Mesenchymal stem cell (in vitro differentiated cells and primary cell): ENCODE results near the gene ATP10A.

Source experiments
- DNase-seq: peaks from one replicate; pipeline ENCODE4 v3.0.0-alpha.2; 2013
- H2AFZ ChIP-seq: one replicate; pipeline ENCODE4 v1.6.1; 2013; ENCODE audit warnings: low read depth, mild to moderate bottlenecking, control low read depth, inconsistent platforms, low read length, moderate library complexity
- H2AK5ac ChIP-seq: 2 replicates; pipeline ENCODE4 v1.6.1; 2013; ENCODE audit warnings: low read length, moderate library complexity, mild to moderate bottlenecking, inconsistent platforms; ENCODE audit not compliant: severe bottlenecking
- H2BK120ac ChIP-seq: one replicate; pipeline ENCODE4 v1.6.1; 2013; ENCODE audit warnings: low read depth, mild to moderate bottlenecking, inconsistent platforms, low read length, moderate library complexity
- H2BK12ac ChIP-seq, 2 experiments: one replicate each; pipeline ENCODE4 v1.6.1; 2013; ENCODE audit warnings: inconsistent platforms in 2 of 2, low read length in 2 of 2, mild to moderate bottlenecking in 2 of 2, moderate library complexity in 2 of 2, control low read depth in 1 of 2
- H2BK15ac ChIP-seq: one replicate; pipeline ENCODE4 v1.6.1; 2013; ENCODE audit warnings: mild to moderate bottlenecking, low read depth, inconsistent platforms; ENCODE audit not compliant: poor library complexity, severe bottlenecking
- H2BK5ac ChIP-seq: 2 replicates; pipeline ENCODE4 v1.6.1; 2013; ENCODE audit warnings: low read depth, mild to moderate bottlenecking, low read length, control low read depth, inconsistent platforms; ENCODE audit not compliant: poor library complexity, severe bottlenecking
- H3K14ac ChIP-seq, 2 experiments: one replicate each; pipeline ENCODE4 v1.6.1; 2013; ENCODE audit warnings: inconsistent platforms in 2 of 2, low read length in 2 of 2, control low read depth in 1 of 2, mild to moderate bottlenecking in 1 of 2, moderate library complexity in 1 of 2
- H3K18ac ChIP-seq, 2 experiments: one replicate each; pipeline ENCODE4 v1.6.1; 2013; ENCODE audit warnings: inconsistent platforms in 2 of 2, low read length in 2 of 2, control low read depth in 1 of 2, low read depth in 1 of 2, mild to moderate bottlenecking in 1 of 2
- H3K23ac ChIP-seq, 2 experiments: one replicate each; pipeline ENCODE4 v1.6.1; 2013; ENCODE audit warnings: inconsistent platforms in 2 of 2, low read length in 2 of 2, mild to moderate bottlenecking in 2 of 2, moderate library complexity in 2 of 2, control low read depth in 1 of 2
- H3K27ac ChIP-seq: 2 replicates; pipeline ENCODE4 v1.5.1; 2013; ENCODE audit warnings: mild to moderate bottlenecking, moderate library complexity, low read length, control low read depth, inconsistent platforms; ENCODE audit not compliant: poor library complexity, severe bottlenecking
- H3K27me3 ChIP-seq, 2 experiments: 2 replicates each; pipeline versions ENCODE4 v1.6.1 to v1.7.0; 2013; ENCODE audit warnings: low read length in 2 of 2, mild to moderate bottlenecking in 2 of 2, moderate library complexity in 2 of 2, control low read depth in 1 of 2, inconsistent platforms in 1 of 2; ENCODE audit not compliant: control insufficient read depth in 1 of 2, insufficient read depth in 1 of 2
- H3K36me3 ChIP-seq, 2 experiments: 2 replicates each; pipeline versions ENCODE4 v1.6.1 to v1.7.0; 2013; ENCODE audit warnings: low read length in 2 of 2, control low read depth in 1 of 2, inconsistent platforms in 1 of 2, low read depth in 1 of 2, mild to moderate bottlenecking in 1 of 2; ENCODE audit not compliant: insufficient read depth in 2 of 2, control insufficient read depth in 1 of 2
- H3K4ac ChIP-seq, 2 experiments: one replicate each; pipeline ENCODE4 v1.6.1; 2013; ENCODE audit warnings: inconsistent platforms in 2 of 2, low read length in 2 of 2, mild to moderate bottlenecking in 2 of 2, moderate library complexity in 2 of 2, control low read depth in 1 of 2, low read depth in 1 of 2
- H3K4me1 ChIP-seq: 2 replicates; pipeline ENCODE4 v1.6.1; 2013; ENCODE audit warnings: low read depth, low read length, control low read depth; ENCODE audit not compliant: control insufficient read depth, insufficient read depth
- H3K4me2 ChIP-seq: 2 replicates; pipeline ENCODE4 v1.6.1; 2013; ENCODE audit warnings: low read length, mild to moderate bottlenecking, inconsistent platforms; ENCODE audit not compliant: poor library complexity, severe bottlenecking
- H3K4me3 ChIP-seq, 2 experiments: 2 replicates each; pipeline versions ENCODE4 v1.5.1 to v1.7.0; 2013; ENCODE audit warnings: low read length in 2 of 2, mild to moderate bottlenecking in 2 of 2, control low read depth in 1 of 2, low read depth in 1 of 2; ENCODE audit not compliant: insufficient read depth in 1 of 2
- H3K79me1 ChIP-seq: replicated peaks from 2 replicates; pipeline ENCODE4 v1.6.1; 2013; ENCODE audit warnings: mild to moderate bottlenecking, control low read depth, low read length, inconsistent platforms; ENCODE audit not compliant: poor library complexity, severe bottlenecking
- H3K9ac ChIP-seq: 2 replicates; pipeline ENCODE4 v1.7.0; 2013; ENCODE audit warnings: mild to moderate bottlenecking, low read length, moderate library complexity
- H3K9me3 ChIP-seq: 2 replicates; pipeline ENCODE4 v1.7.0; 2013; ENCODE audit warnings: mild to moderate bottlenecking, low read length; ENCODE audit not compliant: control insufficient read depth
- H4K8ac ChIP-seq: one replicate; pipeline ENCODE4 v1.6.1; 2013; ENCODE audit warnings: inconsistent platforms, mild to moderate bottlenecking, low read length, moderate library complexity
- H4K91ac ChIP-seq: one replicate; pipeline ENCODE4 v1.6.1; 2013; ENCODE audit warnings: mild to moderate bottlenecking, low read length, inconsistent platforms
- WGBS: methylation state at CpG from one replicate; pipeline ENCODE4 v1.1.7; 2013; ENCODE audit warnings: mixed read lengths; 5-methylcytosine and 5-hydroxymethylcytosine counted together

ATP10A gene

DNA sequence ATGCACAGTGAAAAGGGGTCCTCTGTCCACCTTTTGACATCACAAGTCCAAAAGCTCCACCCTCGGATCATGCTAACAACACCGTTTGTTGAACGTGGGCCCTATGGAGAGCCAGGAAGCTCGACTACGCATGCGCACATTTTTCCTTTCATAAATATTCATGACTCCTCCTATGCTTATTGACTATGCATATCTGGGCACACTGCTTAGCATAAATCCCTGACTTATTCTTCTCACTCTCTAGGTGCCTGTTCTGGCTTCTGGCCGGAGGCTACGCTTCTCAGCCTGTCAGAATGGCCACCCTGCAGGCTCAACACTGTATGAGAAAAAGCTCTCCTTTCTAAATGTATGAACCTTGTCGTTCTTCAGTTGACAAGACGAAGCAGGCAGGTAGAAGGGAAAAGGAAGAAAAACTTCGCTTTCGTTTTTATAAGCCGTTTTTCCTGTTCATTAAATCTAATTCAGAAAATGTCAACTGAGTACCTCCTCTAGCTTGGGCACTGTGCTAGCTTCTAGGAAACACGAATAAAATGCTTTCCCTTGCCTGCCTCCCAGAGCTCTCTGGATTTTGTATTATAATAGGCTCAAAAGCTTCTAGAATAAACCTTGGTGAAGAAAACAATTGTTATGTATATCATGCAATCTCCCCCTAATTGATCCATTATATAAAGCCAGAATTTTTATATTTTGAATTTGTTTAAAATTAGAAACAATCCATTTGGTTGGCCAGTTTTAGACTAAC is 207.7 kb downstream of the ATP10A start:
- H3K27me3 ChIP-seq: peaks cover 3 to 8% of the 10 kb centered on the region in 2 experiments
- 72% methylated on average over 13 of the region's 14 CpGs for whole genome bisulfite sequencing
- H2AK5ac ChIP-seq: no peak overlapping the region
- no peak overlapping the region for H2BK15ac ChIP-seq
- H2BK12ac ChIP-seq: no peak overlapping the region
- no peak overlapping the region for H2AFZ ChIP-seq
- H3K27ac ChIP-seq: no peak overlapping the region
- no peak overlapping the region for H3K18ac ChIP-seq
- no peak overlapping the region for H3K23ac ChIP-seq
- H2BK5ac ChIP-seq: no peak overlapping the region
- peaks cover 3% of the 10 kb centered on the region for H3K4me1 ChIP-seq
- no peak overlapping the region for H3K4me2 ChIP-seq
- DNase-seq: no peak
- no peaks in the 10 kb centered on the region for H3K79me1 ChIP-seq
- no peak overlapping the region for H3K9ac ChIP-seq
- H3K36me3 ChIP-seq: no peaks in the 10 kb centered on the region
- no peak overlapping the region for H3K4me3 ChIP-seq
- H4K8ac ChIP-seq: no peak overlapping the region
- no peak overlapping the region for H2BK120ac ChIP-seq
- H4K91ac ChIP-seq: no peak overlapping the region
- H3K4ac ChIP-seq: no peak overlapping the region
- H3K9me3 ChIP-seq: no peaks in the 10 kb centered on the region
- H3K14ac ChIP-seq: no peak overlapping the region

DNA sequence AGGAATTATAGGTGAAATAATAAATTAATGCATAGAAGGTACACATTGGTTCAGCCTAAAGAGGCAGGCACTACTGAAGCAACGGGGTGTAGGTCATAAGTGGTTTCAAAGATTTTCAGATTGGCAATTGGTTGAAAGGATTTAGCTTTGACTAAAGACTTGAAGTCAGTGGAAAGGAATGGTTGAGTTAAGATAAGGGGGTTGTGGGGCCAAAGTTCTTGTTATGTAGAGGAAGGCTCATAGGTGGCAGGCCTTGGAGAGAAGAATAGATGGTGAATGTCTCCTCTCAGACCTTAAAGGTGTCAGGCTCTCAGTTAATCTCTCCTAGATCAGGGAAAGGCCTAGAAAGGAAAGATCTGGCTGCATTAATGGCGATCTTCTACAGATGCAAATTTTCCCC is 209.8 kb downstream of the ATP10A start:
- no peak for DNase-seq
- H2BK12ac ChIP-seq: no peak overlapping the region
- H4K8ac ChIP-seq: no peak overlapping the region
- WGBS: 66% methylated on average over 2 of the region's 2 CpGs
- no peak overlapping the region for H2BK15ac ChIP-seq
- H3K4me1 ChIP-seq: peaks cover 1% of the 10 kb centered on the region
- no peak overlapping the region for H3K14ac ChIP-seq
- H3K4ac ChIP-seq: no peak overlapping the region
- no peak overlapping the region for H3K18ac ChIP-seq
- no peak overlapping the region for H2AK5ac ChIP-seq
- no peak overlapping the region for H2BK5ac ChIP-seq
- no peaks in the 10 kb centered on the region for H3K79me1 ChIP-seq
- H3K4me3 ChIP-seq: no peak overlapping the region
- peaks cover 3 to 8% of the 10 kb centered on the region in 2 experiments for H3K27me3 ChIP-seq
- no peak overlapping the region for H4K91ac ChIP-seq
- H3K4me2 ChIP-seq: no peak overlapping the region
- no peaks in the 10 kb centered on the region for H3K9me3 ChIP-seq
- no peak overlapping the region for H2AFZ ChIP-seq
- no peak overlapping the region for H3K9ac ChIP-seq
- no peaks in the 10 kb centered on the region for H3K36me3 ChIP-seq
- H3K27ac ChIP-seq: no peak overlapping the region
- no peak overlapping the region for H3K23ac ChIP-seq
- H2BK120ac ChIP-seq: no peak overlapping the region

DNA sequence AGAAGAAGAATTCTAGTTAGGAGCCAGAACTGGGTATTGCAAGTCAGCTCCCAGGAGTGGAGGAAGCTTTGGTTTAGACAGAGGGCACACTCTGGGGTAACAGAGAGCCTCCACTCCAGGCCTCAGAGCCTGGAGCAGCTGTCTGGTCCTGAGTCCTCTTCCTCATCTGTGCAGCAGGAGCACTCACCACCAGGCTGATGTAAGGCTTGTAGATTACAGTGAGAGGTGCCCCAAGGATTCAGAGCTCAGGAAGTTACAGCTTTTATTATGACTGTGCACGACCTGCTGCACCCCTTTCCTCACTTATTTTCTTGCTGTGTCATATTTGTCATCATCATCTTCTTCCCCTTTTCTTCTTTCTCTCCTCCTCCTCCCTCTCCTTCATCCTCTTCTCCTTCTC is 210.4 kb downstream of the ATP10A start:
- WGBS: 61% methylated on average over 1 of the region's 1 CpG
- H2AK5ac ChIP-seq: no peak overlapping the region
- DNase-seq: no peak
- no peak overlapping the region for H2BK15ac ChIP-seq
- H2BK120ac ChIP-seq: no peak overlapping the region
- H2BK5ac ChIP-seq: no peak overlapping the region
- no peak overlapping the region for H3K9ac ChIP-seq
- no peak overlapping the region for H3K18ac ChIP-seq
- no peak overlapping the region for H3K27ac ChIP-seq
- no peaks in the 10 kb centered on the region for H3K36me3 ChIP-seq
- no peak overlapping the region for H2AFZ ChIP-seq
- no peak overlapping the region for H3K4ac ChIP-seq
- no peaks in the 10 kb centered on the region for H3K79me1 ChIP-seq
- no peak overlapping the region for H3K4me2 ChIP-seq
- H3K14ac ChIP-seq: no peak overlapping the region
- no peak overlapping the region for H4K8ac ChIP-seq
- no peak overlapping the region for H2BK12ac ChIP-seq
- no peak overlapping the region for H3K23ac ChIP-seq
- H3K9me3 ChIP-seq: no peaks in the 10 kb centered on the region
- H3K27me3 ChIP-seq: peaks cover 0 to 2% of the 10 kb centered on the region in 2 experiments
- no peak overlapping the region for H3K4me3 ChIP-seq
- no peak overlapping the region for H4K91ac ChIP-seq
- H3K4me1 ChIP-seq: peaks cover 1% of the 10 kb centered on the region

GRCh38 chr15:25649390-25649789 is 213.7 kb downstream of the ATP10A start:
- Histone ChIP-seq H4K91ac (no peak overlapping the region), H3K4me2 (no peak overlapping the region)
- WGBS: 50% methylated on average over 2 of the region's 2 CpGs

More at GRCh38 chr15:25649390-25649789, 213.7 kb downstream of the ATP10A start:
- Histone ChIP-seq H3K4me1 (peaks cover 1% of the 10 kb centered on the region), H2AFZ (no peak overlapping the region), H3K14ac (no peak overlapping the region), H2BK12ac (no peak overlapping the region), H3K36me3 (no peaks in the 10 kb centered on the region), H3K27ac (no peak overlapping the region), H2BK5ac (no peak overlapping the region), H3K9me3 (no peaks in the 10 kb centered on the region), H3K4me3 (no peak overlapping the region), H2AK5ac (no peak overlapping the region), H3K9ac (no peak overlapping the region), H3K4ac (no peak overlapping the region), H4K8ac (no peak overlapping the region), H3K79me1 (no peaks in the 10 kb centered on the region), H3K18ac (no peak overlapping the region), H2BK120ac (no peak overlapping the region), H2BK15ac (no peak overlapping the region), H3K27me3 (no peaks in the 10 kb centered on the region), H3K23ac (no peak overlapping the region)
- no peak for DNase-seq
